ENCODE data around the gene CHSY1.

DNA sequence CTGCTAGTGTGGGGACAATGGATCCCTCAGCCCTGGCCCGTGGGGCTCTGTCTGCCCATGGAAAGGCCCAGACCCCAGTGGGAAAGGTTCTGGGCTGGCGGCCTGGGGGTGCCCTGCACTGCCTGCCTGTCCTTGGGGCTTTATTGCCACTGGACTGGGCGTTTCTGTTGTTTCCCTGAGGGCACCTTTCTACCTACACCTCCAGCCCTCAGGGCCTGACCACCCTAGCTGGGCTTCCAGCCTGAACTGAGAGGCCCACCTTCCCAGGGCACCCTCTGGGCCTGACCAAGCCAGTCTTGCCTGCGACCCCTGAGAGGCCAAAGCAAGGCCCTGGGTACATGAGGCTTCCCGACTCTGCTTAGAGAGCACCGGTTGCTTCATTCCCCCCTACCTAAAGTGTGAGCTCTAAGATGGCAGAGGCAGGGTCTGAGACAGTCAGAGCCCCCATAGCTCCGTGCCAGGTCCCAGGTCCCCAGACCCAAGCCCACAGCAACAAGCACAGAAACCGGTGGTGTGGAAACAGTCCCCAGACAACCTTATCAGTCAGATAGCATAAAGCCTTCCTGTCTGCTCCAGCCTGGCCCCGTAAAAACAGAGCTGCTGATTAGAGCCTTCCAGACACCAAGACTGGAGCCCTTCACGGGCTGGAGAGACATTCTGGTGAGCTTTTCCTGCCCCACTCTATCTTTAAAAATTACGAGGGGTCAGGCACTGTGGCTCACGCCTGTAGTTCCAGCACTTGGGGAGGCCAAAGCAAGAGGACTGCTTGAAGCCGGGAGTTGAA lies 102.8 kb downstream of the CHSY1 start:
- TF ChIP-seq, protein P1, sequence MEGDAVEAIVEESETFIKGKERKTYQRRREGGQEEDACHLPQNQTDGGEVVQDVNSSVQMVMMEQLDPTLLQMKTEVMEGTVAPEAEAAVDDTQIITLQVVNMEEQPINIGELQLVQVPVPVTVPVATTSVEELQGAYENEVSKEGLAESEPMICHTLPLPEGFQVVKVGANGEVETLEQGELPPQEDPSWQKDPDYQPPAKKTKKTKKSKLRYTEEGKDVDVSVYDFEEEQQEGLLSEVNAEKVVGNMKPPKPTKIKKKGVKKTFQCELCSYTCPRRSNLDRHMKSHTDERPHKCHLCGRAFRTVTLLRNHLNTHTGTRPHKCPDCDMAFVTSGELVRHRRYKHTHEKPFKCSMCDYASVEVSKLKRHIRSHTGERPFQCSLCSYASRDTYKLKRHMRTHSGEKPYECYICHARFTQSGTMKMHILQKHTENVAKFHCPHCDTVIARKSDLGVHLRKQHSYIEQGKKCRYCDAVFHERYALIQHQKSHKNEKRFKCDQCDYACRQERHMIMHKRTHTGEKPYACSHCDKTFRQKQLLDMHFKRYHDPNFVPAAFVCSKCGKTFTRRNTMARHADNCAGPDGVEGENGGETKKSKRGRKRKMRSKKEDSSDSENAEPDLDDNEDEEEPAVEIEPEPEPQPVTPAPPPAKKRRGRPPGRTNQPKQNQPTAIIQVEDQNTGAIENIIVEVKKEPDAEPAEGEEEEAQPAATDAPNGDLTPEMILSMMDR (IDR thresholded peaks at IDR 0.05) = no peak
- no peak for TF ChIP-seq POLR2A (IDR thresholded peaks at IDR 0.05)
